PC-9 (cell line): ENCODE results near the gene HPS3. TPM values are rescaled to one million over a fixed set of nuclear protein-coding genes. Genes with fewer than 3 reads are reported as not detected.

Experiments used
- BruUV-seq: library from RNA; stranded (reverse); fragments of 400-500 nt; replicated peaks from 2 replicates; lab custom pipeline; 2021; lab: Mats Ljungman, UMichigan
- CTCF ChIA-PET: fragments of 300-600 bp; sonication (Branson Sonifier 250); formaldehyde crosslinking; loops from one replicate; lab custom pipeline; 2022; ENCODE audit warnings: antibody characterized with exemption; lab: Charles Lee
- POLR2A ChIA-PET: fragments of 300-600 bp; sonication (Branson Sonifier 250); formaldehyde crosslinking; loops from one replicate; lab custom pipeline; 2022; ENCODE audit warnings: antibody characterized with exemption; ENCODE audit not compliant: unreplicated experiment; lab: Charles Lee
- DNase-seq, 2 experiments: peaks; one replicate each; pipeline versions ENCODE4 v3.0.0 to v3.0.0-alpha.2; 2015 to 2022; ENCODE audit warnings: mixed read lengths in 1 of 2
- H2AFZ ChIP-seq: fragments of 200-600 bp; sonication (generic); 2 replicates; pipeline ENCODE4 v1.8.1; 2017; ENCODE audit warnings: antibody characterized with exemption
- H3F3A ChIP-seq: fragments of 200-600 bp; sonication (generic); 2 replicates; pipeline ENCODE4 v1.8.1; 2017; ENCODE audit warnings: antibody characterized with exemption, mild to moderate bottlenecking, low read depth; ENCODE audit not compliant: insufficient read depth
- H3K27ac ChIP-seq: fragments of 200-600 bp; sonication (generic); 2 replicates; pipeline ENCODE4 v1.6.1; 2016; ENCODE audit warnings: mixed run types
- H3K27me3 ChIP-seq: fragments of 200-600 bp; sonication (generic); 2 replicates; pipeline ENCODE4 v1.6.1; 2016; ENCODE audit warnings: low read depth, mixed run types; ENCODE audit not compliant: insufficient read depth
- H3K36me3 ChIP-seq: fragments of 200-600 bp; sonication (generic); 2 replicates; pipeline ENCODE4 v1.6.1; 2016; ENCODE audit warnings: low read depth, mixed run types
- H3K4me1 ChIP-seq: fragments of 200-600 bp; sonication (generic); replicated peaks from 2 replicates; pipeline ENCODE4 v1.6.1; 2016; ENCODE audit warnings: mixed run types; ENCODE audit not compliant: insufficient read depth
- H3K4me2 ChIP-seq: fragments of 200-600 bp; sonication (generic); 2 replicates; pipeline ENCODE4 v1.6.1; 2017; ENCODE audit warnings: mixed run types
- H3K4me3 ChIP-seq: fragments of 200-600 bp; sonication (generic); 2 replicates; pipeline ENCODE4 v1.6.1; 2016; ENCODE audit warnings: mixed run types
- H3K79me2 ChIP-seq: fragments of 200-600 bp; sonication (generic); 2 replicates; pipeline ENCODE4 v1.6.1; 2017; ENCODE audit warnings: low read depth, mixed run types
- H3K9me2 ChIP-seq: fragments of 200-600 bp; sonication (generic); 2 replicates; pipeline ENCODE4 v1.8.1; 2017; ENCODE audit warnings: mild to moderate bottlenecking; ENCODE audit not compliant: insufficient read depth
- H3K9me3 ChIP-seq: fragments of 200-600 bp; sonication (generic); 2 replicates; pipeline ENCODE4 v1.8.1; 2016; ENCODE audit warnings: low read depth; ENCODE audit not compliant: insufficient read depth
- H4K20me1 ChIP-seq: fragments of 200-600 bp; sonication (generic); 2 replicates; pipeline ENCODE4 v1.8.1; 2017; ENCODE audit not compliant: insufficient read depth
- EZH2 ChIP-seq: fragments of 200-600 bp; sonication (generic); IDR thresholded peaks from 2 replicates; pipeline ENCODE4 v1.8.0; 2017; ENCODE audit warnings: antibody characterized with exemption, low read depth
- intact Hi-C: fragments of 100-400 bp; cut with micrococcal nuclease; formaldehyde crosslinking; loops from one replicate; pipeline ENCODE4 v1.10.0; 2022; ENCODE audit not compliant: unreplicated experiment
- total RNA-seq: library from RNA; stranded (reverse); gene quantifications from 2 replicates; pipeline ENCODE4 v1.2.3, GENCODE V29; 2021
- TF ChIP-seq, protein P1 (sequence below): fragments of 200-600 bp; sonication (generic); conservative IDR thresholded peaks from 2 replicates; pipeline ENCODE4 v1.6.1; 2017; ENCODE audit warnings: mixed run types, antibody characterized with exemption, mild to moderate bottlenecking, moderate library complexity

Gene HPS3
- total RNA-seq, 1 experiment from 2014 or later: 33.4 TPM

GRCh38 chr3:149203758-149204157 lies 74.3 kb downstream of the HPS3 start:
- Histone ChIP-seq H3K4me3 (no peak overlapping the region), H3K27ac (no peak overlapping the region), H3K79me2 (no peaks in the 10 kb centered on the region), H3K4me1 (no peaks in the 10 kb centered on the region), H3K9me3 (no peaks in the 10 kb centered on the region), H3F3A (no peaks in the 10 kb centered on the region), H3K36me3 (no peaks in the 10 kb centered on the region), H3K4me2 (no peak overlapping the region), H4K20me1 (no peaks in the 10 kb centered on the region), H3K27me3 (no peaks in the 10 kb centered on the region), H2AFZ (no peak overlapping the region), H3K9me2 (no peaks in the 10 kb centered on the region)
- DNase-seq: no peak
- no TSS peak for BruUV-seq
- intact Hi-C loops: no loop called here
- ChIA-PET POLR2A (no interaction called here), CTCF (no interaction called here)
- no peak for TF ChIP-seq EZH2
- TF ChIP-seq, protein P1, sequence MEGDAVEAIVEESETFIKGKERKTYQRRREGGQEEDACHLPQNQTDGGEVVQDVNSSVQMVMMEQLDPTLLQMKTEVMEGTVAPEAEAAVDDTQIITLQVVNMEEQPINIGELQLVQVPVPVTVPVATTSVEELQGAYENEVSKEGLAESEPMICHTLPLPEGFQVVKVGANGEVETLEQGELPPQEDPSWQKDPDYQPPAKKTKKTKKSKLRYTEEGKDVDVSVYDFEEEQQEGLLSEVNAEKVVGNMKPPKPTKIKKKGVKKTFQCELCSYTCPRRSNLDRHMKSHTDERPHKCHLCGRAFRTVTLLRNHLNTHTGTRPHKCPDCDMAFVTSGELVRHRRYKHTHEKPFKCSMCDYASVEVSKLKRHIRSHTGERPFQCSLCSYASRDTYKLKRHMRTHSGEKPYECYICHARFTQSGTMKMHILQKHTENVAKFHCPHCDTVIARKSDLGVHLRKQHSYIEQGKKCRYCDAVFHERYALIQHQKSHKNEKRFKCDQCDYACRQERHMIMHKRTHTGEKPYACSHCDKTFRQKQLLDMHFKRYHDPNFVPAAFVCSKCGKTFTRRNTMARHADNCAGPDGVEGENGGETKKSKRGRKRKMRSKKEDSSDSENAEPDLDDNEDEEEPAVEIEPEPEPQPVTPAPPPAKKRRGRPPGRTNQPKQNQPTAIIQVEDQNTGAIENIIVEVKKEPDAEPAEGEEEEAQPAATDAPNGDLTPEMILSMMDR: no peak

GRCh38 chr3:149204390-149204991 lies 75.1 kb downstream of the HPS3 start:
- TF ChIP-seq, protein P1: no peak
- no peak for TF ChIP-seq EZH2
- H3K4me1 ChIP-seq: no peaks in the 10 kb centered on the region
- no peaks in the 10 kb centered on the region for H3K36me3 ChIP-seq
- ChIA-PET POLR2A (no interaction called here), CTCF (no interaction called here)
- H3K27ac ChIP-seq: no peak overlapping the region
- H3K9me3 ChIP-seq: 0 out of 2 replicates have a peak, but pooled peaks cover 3% of the 10 kb centered on the region
- H4K20me1 ChIP-seq: no peaks in the 10 kb centered on the region
- DNase-seq: no peak
- H3K9me2 ChIP-seq: no peaks in the 10 kb centered on the region
- no peak overlapping the region for H3K4me2 ChIP-seq
- H3K4me3 ChIP-seq: no peak overlapping the region
- intact Hi-C loops: no loop called here
- no peaks in the 10 kb centered on the region for H3K27me3 ChIP-seq
- H3K79me2 ChIP-seq: no peaks in the 10 kb centered on the region
- H2AFZ ChIP-seq: no peak overlapping the region
- BruUV-seq: no TSS peak
- no peaks in the 10 kb centered on the region for H3F3A ChIP-seq

GRCh38 chr3:149207475-149207874 lies 78.0 kb downstream of the HPS3 start:
- Histone ChIP-seq H3K4me1 (no peaks in the 10 kb centered on the region), H3K4me3 (no peak overlapping the region), H4K20me1 (no peaks in the 10 kb centered on the region), H3K27me3 (no peaks in the 10 kb centered on the region), H2AFZ (no peak overlapping the region), H3K9me2 (no peaks in the 10 kb centered on the region), H3K27ac (no peak overlapping the region), H3K36me3 (no peaks in the 10 kb centered on the region), H3K9me3 (0 out of 2 replicates have a peak, but pooled peaks cover 3% of the 10 kb centered on the region), H3K79me2 (no peaks in the 10 kb centered on the region), H3K4me2 (no peak overlapping the region), H3F3A (no peaks in the 10 kb centered on the region)
- no TSS peak for BruUV-seq
- CTCF ChIA-PET: no interaction called here
- intact Hi-C loops: no loop called here
- TF ChIP-seq, protein P1: no peak
- TF ChIP-seq EZH2: no peak
- POLR2A ChIA-PET: interaction anchor here (0.5 to 0.7 kb wide), 2 partner anchors 333 to 657 kb away, joined by 5 to 8 read pairs; no protein-coding TSS in a partner anchor
- DNase-seq: no peak
